GM21576 (cell line): Measurements from ENCODE around the gene HSD17B13.
"Not testable (repeated sequence)": the region's sequence is repeated elsewhere in the genome, so short reads cannot be mapped to it uniquely, and the experiment has no call there.

Source experiments
- ATAC-seq: cut with Tn5 transposase; IDR thresholded peaks from one replicate; pipeline ENCODE4 v1.9.1; 2021; ENCODE audit warnings: mild to moderate bottlenecking, moderate library complexity; ENCODE audit not compliant: unreplicated experiment

The HSD17B13 gene

DNA sequence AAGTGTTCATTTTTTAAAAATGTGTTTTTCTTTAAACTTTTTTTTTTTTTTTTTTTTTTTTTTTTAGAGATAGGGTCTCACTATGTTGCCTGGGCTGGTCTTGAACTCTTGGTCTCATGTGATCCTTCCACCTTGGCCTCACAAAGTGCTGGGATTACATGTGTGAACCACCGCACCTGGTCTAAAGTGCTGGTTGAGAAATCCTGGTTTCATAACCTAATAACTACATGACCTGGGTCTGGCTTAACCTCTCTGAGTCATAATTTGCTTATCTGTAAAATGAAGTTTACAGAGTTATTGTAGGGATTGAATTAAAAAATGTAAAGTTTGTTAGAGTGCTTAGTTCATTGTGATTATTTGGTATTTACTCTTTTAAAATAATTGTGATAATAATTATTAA is 5.2 kb downstream of the HSD17B13 start:
- ATAC-seq = no peak

DNA sequence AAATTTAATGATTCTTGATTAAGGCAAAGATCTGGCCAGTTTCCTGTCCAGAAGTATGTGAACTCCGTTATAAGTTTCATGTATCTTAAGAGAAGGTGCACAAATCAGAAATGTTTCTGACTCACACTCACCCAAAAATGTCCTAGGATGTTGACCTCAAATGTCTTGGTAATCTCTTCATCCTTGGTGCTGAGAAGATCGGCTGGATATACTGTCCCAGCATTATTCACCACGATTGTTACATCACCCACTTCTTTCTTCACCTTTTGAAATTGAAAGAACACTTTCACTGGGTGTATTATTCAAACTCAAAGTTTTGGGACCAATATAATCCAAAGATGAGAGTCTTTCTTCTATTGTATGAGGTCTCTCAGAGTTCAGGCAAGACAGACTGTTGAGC is 5.7 kb downstream of the HSD17B13 start:
- no peak for ATAC-seq

DNA sequence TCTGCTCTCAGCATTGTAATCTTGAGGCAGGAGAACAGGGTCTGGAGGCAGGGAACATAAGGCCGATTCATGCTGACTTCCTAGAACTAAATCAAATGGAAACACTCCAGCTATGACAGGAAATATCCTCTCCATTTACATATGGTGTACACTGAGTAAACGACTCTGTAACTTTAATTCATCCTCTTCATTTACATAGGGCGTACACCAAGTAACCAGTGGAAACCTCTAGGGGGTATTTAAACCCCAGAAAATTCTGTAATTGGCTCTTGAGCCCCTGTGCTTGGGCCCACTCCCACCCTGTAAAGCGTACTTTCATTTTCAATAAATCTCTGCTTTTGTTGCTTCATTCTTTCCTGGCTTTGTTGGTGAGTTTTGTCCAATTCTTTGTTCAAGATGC is 7.7 kb downstream of the HSD17B13 start:
- ATAC-seq = not testable (repeated sequence)

DNA sequence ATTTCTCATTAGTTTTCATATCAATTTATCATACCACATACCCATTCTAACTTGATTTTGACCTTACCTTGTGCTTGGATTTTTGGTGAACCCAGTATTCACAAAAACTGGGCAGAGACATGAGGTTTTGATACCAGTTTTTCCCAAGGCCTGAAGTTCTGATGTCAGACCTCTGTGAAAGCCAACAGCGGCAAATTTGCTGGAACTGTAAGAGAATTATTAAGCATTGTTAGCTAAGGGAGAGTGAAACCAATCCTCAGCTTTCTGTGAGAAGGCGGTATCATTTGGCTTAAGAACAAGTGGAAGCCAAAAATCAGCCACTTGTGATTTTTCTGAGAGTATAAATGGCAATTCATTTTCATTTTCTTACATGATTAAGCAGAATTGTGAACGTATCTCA is 8.9 kb downstream of the HSD17B13 start:
- ATAC-seq = no peak

DNA sequence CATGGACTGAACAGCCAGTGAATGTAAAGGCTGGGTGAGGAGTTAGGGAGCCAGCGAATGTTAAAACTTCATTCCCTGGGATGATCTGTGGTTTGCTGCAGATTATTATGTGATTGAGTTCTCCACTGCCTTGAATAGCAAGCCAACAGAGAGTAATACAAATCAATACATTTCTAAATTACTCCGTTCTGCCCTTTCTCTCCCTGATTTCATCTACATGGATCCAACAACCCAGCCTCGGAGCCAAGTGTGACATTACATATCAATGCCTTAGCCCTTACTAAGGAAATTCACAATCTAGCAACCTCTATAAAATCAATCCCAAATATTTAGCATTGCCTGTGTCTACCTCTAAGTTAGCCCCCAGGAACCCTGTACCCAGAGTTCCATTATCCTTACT is 11.0 kb downstream of the HSD17B13 start:
- no peak for ATAC-seq

DNA sequence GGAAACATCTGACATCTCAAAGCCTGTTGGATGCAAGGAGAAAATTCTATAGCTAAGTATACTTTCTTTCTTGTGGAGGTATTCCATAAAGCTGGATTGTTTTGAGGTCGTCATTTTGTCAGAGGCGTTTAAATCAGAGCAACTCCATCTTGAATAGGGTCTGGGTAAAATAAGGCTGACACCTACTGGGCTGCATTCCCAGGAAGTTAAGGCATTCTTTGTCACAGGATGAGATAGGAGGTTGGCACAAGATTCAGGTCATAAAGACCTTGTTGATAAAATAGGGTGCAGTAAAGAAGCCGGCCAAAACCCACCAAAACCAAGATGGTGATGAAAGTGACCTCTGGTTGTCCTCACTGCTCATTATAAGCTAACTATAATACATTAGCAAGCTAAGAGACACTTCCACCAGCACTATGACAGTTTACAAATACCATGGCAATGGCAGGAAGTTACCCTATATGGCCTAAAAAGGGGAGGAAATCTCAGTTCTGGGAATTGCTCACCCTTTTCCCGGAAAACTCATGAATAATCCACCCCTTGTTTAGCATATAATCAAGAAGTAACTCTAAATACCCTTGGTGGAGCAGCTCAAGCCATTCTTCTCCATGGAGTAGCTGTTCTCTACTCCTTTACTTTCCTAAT is 11.9 kb downstream of the HSD17B13 start:
- ATAC-seq = no peak

DNA sequence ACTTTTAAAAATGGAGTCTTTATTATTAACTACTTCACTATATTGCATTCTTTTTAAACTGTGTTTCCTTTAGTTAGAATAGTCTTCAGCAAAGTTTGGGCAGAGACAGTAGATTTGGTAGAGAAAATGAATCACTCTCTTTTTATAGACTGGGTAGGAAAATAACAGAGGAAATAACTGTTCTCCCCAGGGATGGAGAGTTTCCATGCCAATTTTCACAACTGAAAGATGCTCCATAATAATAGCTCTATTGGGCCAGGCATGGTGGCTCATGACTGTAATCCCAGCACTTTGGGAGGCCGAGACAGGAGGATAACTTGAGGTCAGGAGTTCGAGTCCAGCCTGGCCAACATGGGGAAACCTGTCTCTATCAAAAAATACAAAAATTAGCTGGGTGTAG is 13.1 kb downstream of the HSD17B13 start:
- ATAC-seq = no peak

DNA sequence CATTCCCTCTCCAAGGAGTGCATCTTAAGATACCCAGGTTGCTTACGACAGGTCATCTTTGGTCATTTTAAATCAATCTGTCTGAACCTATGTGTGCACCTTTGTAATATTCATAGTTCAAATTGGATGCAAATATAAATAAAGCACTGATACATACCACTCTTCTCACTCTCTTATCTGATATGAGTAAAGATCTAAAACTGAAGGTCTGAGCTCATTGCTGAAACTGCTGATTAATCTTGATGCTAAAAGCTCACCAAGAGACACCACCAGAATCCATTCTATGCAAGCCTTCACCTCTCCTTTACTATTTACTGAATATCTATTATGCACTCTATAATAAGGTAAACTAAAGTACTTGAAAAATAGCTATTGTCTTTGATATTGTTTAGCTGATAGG is 16.6 kb downstream of the HSD17B13 start:
- ATAC-seq = no peak

DNA sequence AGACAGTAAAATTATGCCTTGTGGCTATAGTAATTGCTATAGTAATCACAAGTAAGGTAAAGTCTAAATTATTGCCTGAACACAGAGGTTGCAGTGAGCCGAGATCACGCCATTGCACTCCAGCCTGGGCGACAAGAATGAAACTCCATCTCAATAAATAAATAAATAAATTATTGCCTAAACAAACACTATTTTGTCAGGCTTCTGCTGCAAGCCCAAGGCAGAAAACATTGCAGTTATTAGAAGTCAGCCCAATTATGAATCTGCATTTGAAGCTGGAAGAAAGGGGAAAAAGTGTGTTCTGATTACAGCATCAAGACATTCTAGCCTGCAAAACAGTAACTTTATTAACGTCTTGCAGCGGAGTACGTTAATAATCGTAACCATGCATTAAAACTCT is 17.1 kb downstream of the HSD17B13 start:
- ATAC-seq = no peak

DNA sequence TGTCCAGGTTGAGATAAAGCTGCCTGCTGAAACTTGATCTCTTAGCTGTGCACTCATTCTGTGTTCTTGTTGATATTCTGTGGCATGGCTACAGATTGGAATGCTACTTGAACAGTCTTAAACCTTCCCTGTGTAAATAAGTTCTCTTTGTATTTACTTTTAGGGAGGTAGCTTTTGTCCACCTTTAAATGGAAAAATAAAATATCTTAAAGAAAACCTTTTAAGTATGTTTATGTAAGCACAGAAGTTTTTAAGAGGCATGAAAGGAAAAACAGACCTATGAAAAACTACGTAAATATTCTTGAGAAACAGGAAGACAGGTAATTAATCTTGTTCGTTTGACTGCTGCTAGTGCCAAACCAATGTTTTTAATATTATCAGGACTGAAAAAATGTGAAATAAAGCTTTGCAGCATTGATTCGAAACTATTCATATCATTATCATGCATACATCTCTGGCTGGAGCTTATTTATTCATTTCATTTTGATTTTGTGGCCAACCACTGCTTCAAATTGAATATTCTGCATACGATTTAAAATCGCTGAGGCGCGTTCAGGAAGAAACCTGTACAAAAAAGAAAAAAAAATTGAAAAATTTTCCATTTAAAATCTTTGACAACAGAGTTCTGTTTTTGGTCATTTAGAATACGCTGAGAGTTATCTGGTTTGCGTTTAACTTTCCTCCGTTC is 17.8 kb downstream of the HSD17B13 start:
- ATAC-seq = no peak

DNA sequence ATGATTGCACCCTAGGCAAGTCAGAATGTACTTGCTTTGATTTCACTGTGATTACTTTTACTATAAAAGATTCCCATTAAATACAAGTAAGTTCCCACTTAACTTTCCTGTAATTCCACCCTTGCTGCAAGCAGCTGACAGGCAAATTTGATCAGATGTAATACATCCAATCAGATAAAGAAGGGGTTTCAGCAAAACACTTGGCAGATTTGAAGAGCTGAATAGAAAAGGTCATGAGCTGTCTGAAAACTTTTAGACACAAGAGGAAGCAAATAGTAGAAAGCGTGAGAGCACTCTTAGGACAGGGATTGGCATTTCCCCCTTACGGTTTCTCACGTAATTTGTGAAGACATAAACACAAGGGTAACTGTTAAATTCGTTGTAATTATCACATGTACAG is 22.8 kb downstream of the HSD17B13 start:
- ATAC-seq = no peak

DNA sequence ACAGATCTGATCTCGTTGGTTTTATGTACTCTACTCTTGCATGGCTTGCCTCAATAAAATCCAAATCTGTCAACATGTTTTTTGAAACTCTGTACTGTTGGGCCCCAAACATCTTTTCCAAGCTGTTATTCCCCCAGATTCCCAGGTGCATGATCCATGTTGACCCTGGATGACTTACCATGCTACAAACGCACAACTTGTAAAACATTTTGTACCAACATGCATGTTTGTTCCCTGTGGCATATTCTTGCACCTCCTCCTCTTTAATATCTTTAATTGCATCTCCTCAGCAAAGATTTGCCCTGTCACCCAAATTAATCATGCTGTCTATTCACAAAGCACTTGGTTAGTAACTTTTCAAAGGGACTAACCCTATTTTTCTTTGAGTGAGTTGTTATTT is 24.3 kb downstream of the HSD17B13 start:
- no peak for ATAC-seq

DNA sequence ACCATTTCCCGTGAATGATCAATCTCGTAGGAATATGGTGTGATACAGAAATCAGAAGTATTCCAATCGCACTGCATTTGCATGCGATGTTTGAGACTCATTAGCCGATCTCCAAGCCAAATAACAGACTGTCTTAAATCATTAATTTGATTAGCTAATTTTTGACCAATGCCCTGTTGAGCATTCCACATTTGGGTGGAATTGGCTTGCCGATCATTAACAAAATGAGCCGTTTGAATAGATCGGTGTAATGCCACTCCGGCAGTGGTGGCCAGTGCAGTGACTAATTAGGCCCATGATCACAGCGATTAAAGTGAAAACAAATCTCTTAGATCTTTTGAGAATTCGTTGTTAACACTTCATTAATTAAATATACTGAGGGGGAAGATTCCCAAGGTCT is 27.8 kb downstream of the HSD17B13 start:
- ATAC-seq = not testable (repeated sequence)

DNA sequence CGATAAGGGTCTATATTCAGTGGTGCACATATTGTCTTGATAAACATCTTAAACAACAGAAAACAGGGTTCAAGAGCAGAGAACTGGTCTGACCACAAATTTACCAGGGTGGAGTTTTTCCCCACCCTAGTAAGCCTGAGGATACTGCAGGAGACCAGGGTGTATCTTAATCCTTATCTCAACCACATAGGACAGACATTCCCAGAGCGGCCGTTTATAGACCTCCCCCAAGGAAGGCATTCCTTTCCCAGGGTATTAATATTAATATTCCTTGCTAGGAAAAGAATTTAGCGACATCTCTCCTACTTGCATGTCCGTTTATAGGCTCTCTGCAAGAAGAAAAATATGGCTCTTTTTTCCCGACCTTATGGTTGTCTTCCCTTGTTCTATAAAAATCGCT is 28.8 kb downstream of the HSD17B13 start:
- not testable (repeated sequence) for ATAC-seq

DNA sequence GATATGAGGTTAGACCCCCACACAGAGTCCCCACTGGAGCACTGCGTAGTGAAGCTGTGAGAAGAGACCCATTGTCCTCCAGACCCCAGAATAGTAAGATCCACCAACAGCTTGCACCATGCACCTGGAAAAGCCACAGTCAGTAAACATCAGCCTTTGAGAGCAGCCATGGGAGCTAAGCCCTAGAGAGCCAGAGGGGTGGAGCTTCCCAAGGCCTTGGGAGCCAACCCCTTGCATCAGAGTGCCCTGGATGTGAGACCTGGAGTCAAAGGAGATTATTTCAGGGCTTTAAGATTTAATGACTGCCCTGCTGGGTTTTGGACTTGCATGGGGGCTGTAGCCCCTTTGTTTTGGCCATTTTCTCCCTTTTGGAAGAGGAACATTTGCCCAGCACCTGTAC is 35.7 kb downstream of the HSD17B13 start:
- ATAC-seq = no peak

DNA sequence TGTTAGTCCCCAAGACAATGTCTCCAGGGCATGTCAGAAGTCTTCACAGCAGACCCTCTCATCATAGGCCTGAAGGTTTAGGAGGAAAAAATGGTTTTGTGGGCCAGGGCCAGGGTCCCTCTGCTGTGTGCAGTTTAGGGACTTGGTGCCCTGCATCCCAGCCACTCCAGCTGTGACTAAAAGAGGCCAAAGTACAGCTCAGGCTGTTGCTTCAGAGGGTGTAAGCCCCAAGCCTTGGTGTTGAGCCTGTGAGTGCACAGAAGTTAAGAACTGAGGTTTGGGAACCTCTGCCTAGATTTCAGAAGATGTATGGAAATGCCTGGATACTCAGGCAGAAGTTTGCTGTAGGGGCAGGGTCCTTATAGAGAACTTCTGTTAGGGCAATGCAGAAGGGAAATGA is 38.4 kb downstream of the HSD17B13 start:
- not testable (repeated sequence) for ATAC-seq

DNA sequence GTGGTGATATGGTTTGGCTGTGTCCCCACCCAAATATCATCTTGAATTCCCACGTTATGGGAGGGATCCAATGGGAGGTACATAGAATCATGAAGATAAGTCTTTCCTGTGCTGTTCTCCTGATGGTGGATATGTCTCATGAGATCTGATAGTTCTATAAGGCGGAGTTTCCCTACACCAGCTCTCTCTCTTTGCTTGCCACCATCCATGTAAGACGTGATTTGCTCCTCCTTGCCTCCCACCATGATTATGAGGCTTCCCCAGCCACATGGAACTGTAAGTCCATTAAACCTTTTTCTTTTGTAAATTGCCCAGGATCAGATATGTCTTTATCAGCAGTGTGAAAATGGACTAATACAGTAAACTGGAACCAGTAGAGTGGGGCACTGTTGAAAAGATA is 39.5 kb downstream of the HSD17B13 start:
- no peak for ATAC-seq

DNA sequence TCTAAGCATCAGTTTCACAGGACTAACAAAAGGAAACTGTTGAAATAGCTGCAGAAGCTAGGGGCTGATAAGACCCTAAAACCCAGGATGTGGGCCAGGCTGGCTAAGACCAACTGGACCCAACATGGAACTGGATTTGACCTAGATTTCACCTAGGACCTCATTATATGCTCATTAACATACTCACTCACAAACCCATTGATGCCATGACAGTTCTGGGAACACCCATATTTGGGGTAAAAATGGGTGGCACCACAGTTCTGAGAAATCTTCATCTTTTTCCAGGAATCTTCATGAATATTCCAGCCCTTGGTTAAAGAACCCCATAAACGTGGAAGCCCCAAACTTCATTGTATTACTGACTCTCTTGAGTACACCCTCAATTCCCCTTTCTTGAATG is 41.1 kb downstream of the HSD17B13 start:
- no peak for ATAC-seq

DNA sequence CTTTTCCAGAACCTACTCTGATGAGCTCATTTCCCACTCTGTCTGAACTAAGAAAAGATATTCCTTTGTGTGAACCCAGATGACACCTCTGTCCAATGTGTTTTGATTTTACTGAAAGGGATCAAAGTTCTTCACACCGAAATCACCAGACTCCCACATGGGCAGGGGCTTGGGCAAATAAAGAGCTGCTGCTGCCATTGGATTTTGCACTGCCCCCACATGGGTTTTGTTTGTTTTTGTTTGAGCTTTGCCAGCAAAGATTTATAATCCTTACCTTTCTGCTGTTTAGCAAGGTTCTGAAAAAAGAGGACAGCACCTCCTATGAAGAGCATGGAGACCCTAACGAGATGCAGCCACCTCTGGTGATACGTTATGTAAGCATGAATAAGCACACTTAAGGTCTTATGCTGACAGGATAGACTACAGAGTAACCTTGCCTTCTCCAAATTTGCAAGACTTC is 44.3 kb downstream of the HSD17B13 start:
- no peak for ATAC-seq

DNA sequence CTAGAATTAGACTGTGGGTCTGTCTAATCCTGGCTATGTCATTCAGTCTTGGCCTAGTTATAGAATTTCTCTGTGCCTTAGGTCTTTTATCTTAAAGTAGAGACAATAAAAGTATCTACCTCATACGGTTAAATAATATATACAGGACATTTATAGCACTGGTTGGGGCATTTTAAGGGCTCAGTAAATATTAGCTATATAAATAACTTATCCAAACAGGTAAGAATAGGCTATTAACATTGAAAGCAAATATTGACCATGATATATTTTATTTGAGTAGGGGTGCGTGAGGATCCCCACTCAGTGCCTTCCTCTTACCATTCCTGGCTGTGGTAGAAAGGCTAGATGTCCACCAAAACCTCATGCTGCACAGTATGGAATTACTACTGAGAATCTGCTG is 47.4 kb downstream of the HSD17B13 start:
- ATAC-seq = no peak

DNA sequence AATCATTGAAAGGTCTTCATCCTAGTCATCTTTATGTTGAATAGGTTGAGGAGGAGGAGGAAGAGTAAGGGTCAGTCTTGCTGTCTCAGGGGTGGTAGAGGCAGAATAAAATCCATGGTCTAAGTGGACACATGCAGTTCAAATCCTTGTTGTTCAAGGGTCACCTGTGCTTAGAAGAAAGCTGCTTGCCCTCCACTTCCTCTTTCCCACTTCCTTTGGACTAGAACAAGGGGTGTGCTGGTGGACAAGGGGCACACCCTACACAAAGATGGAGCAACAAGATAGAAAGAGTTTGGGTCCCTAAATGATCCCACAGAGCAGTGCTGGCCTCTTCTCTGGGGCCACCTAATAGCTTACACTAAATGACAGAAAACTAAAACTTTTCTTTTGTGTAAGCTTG is 47.9 kb downstream of the HSD17B13 start:
- no peak for ATAC-seq

DNA sequence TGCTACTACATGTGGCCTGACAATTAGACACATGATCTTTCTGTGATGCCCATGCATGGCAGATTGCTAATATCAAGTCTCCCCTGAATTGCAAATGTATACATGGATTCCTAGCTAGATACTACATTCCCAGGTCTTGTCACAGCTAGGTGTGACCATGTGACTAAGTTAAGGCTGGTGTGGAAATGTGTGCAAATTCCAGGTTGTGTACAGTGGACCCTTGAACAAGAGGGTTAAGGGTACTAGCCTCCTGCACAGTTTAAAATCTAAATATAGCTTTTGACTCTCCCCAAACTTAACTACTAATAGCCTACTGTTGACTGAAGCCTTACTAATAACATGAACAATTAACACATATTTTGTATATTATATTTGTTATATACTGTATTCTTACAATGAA is 48.4 kb downstream of the HSD17B13 start:
- no peak for ATAC-seq

DNA sequence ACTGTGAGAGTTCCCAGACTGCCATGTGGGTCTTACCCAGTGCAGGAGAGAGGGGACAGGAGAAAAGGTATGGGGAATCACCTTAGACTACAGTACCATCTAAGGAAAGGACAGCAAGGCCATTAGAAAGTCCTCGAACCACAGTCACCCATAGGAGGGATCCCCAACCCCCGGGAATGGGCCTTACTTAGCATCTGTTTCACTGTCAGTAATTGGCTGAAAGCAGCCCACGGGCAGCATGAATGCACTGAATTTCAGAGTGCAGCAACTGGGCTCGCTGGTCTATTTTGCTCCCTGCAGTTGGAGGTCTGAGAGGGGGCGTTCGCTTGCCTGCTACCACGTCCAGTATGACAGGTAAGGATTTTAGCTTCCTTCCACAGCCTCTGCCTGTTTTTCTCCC is 51.9 kb downstream of the HSD17B13 start:
- no peak for ATAC-seq
